HG03280 (cell line): ENCODE measurements around the gene SRP9.
"Not testable (repeated sequence)": the region's sequence is repeated elsewhere in the genome, so short reads cannot be mapped to it uniquely, and the experiment has no call there.

Experiments used
- ATAC-seq: cut with Tn5 transposase; IDR thresholded peaks from one replicate; pipeline ENCODE4 v1.9.1; 2021; ENCODE audit warnings: mild to moderate bottlenecking, moderate library complexity; ENCODE audit not compliant: unreplicated experiment

Gene SRP9

GRCh38 chr1:225754940-225755641, 22.5 kb upstream of the SRP9 start:
- ATAC-seq, result no peak

- no peak for ATAC-seq
These were observed 21.8 kb upstream of the SRP9 start for GRCh38 chr1:225755671-225756319.

- ATAC-seq, result no peak
These were observed 19.5 kb upstream of the SRP9 start for GRCh38 chr1:225757927-225758656.

- ATAC-seq, result not testable (repeated sequence)
These were observed 17.7 kb upstream of the SRP9 start for GRCh38 chr1:225759972-225760371.

GRCh38 chr1:225760531-225760930, 17.1 kb upstream of the SRP9 start:
- no peak for ATAC-seq

- ATAC-seq, result not testable (repeated sequence)
These were observed 16.2 kb upstream of the SRP9 start for GRCh38 chr1:225761395-225761794.

GRCh38 chr1:225762002-225762441, 15.6 kb upstream of the SRP9 start:
- ATAC-seq, result no peak

- no peak for ATAC-seq
These were observed 15.2 kb upstream of the SRP9 start for GRCh38 chr1:225762444-225762843.

GRCh38 chr1:225763716-225764548, 13.7 kb upstream of the SRP9 start:
- no peak for ATAC-seq

- no peak for ATAC-seq
These were observed 11.5 kb upstream of the SRP9 start for GRCh38 chr1:225765982-225766674.

GRCh38 chr1:225766967-225767633, 10.5 kb upstream of the SRP9 start:
- ATAC-seq, result no peak

GRCh38 chr1:225767634-225768540, 9.7 kb upstream of the SRP9 start:
- ATAC-seq, result no peak

- ATAC-seq, result no peak
These were observed 8.8 kb upstream of the SRP9 start for GRCh38 chr1:225768662-225769426.

- ATAC-seq, result no peak
These were observed 7.9 kb upstream of the SRP9 start for GRCh38 chr1:225769687-225770086.

GRCh38 chr1:225770561-225771248, 6.9 kb upstream of the SRP9 start:
- ATAC-seq, result no peak

GRCh38 chr1:225771661-225772322, 5.8 kb upstream of the SRP9 start:
- ATAC-seq, result no peak

GRCh38 chr1:225772323-225772768, 5.3 kb upstream of the SRP9 start:
- peak; percentile 60 for ATAC-seq
